Keratinocyte (primary cell): ENCODE results near the gene C4B. TPM values are rescaled to one million over a fixed set of nuclear protein-coding genes. Genes with fewer than 3 reads are reported as not detected.

ENCODE experiments used
- DNase-seq: peaks from one replicate; pipeline ENCODE4 v3.0.0-alpha.2; 2011; ENCODE audit warnings: low read depth, missing footprints, low spot score
- FAIRE-seq: peaks from 2 replicates; lab custom pipeline; 2011; peaks lifted over from hg19 to GRCh38; lab: Jason Lieb, UNC
- H2AFZ ChIP-seq: 2 replicates; pipeline ENCODE4 v1.6.0; 2012; ENCODE audit warnings: low read length, control low read depth, inconsistent platforms; ENCODE audit not compliant: control insufficient read depth
- H3K27ac ChIP-seq: 2 replicates; pipeline ENCODE4 v1.5.1; 2011; ENCODE audit warnings: low read length; ENCODE audit not compliant: control insufficient read depth, insufficient read depth
- H3K27me3 ChIP-seq: 3 replicates; pipeline ENCODE4 v1.6.0; 2011; ENCODE audit warnings: low read length; ENCODE audit not compliant: control insufficient read depth, insufficient read depth; ENCODE audit errors: extremely low read depth
- H3K36me3 ChIP-seq, 2 experiments: 2 replicates in 1 of 2; 3 replicates in 1 of 2; pipeline ENCODE4 v1.5.1; 2011; ENCODE audit warnings: low read length in 2 of 2, mild to moderate bottlenecking in 1 of 2; ENCODE audit not compliant: control insufficient read depth in 2 of 2, insufficient read depth in 2 of 2; ENCODE audit errors: extremely low read depth in 1 of 2
- H3K4me1 ChIP-seq: 3 replicates; pipeline ENCODE4 v1.5.1; 2011; ENCODE audit warnings: low read length; ENCODE audit not compliant: control insufficient read depth, insufficient read depth; ENCODE audit errors: extremely low read depth
- H3K4me2 ChIP-seq: 3 replicates; pipeline ENCODE4 v1.6.0; 2011; ENCODE audit warnings: low read depth, low read length; ENCODE audit not compliant: control insufficient read depth, insufficient read depth; ENCODE audit errors: extremely low read depth
- H3K4me3 ChIP-seq, 3 experiments: fragments of 200-600 bp in 1 of 3; sonication (generic) in 1 of 3; 2 replicates in 2 of 3; 3 replicates in 1 of 3; pipeline ENCODE4 v1.5.1; 2011 to 2016; ENCODE audit warnings: low read length in 3 of 3, mild to moderate bottlenecking in 3 of 3, control low read depth in 2 of 3, inconsistent platforms in 1 of 3, low read depth in 1 of 3, mixed read lengths in 1 of 3, mixed run types in 1 of 3, moderate library complexity in 1 of 3; ENCODE audit not compliant: control insufficient read depth in 2 of 3, insufficient read depth in 2 of 3; ENCODE audit errors: extremely low read depth in 1 of 3
- H3K79me2 ChIP-seq: 2 replicates; pipeline ENCODE4 v1.6.0; 2012; ENCODE audit warnings: low read length; ENCODE audit not compliant: control insufficient read depth, insufficient read depth
- H3K9ac ChIP-seq: 3 replicates; pipeline ENCODE4 v1.6.0; 2011; ENCODE audit warnings: low read length; ENCODE audit not compliant: control insufficient read depth, insufficient read depth; ENCODE audit errors: extremely low read depth
- H3K9me1 ChIP-seq: 3 replicates; pipeline ENCODE4 v1.6.0; 2011; ENCODE audit warnings: low read length; ENCODE audit not compliant: control insufficient read depth, insufficient read depth; ENCODE audit errors: extremely low read depth
- H3K9me3 ChIP-seq: 2 replicates; pipeline ENCODE4 v1.5.1; 2012; ENCODE audit warnings: low read depth, low read length; ENCODE audit not compliant: control insufficient read depth
- H4K20me1 ChIP-seq: 3 replicates; pipeline ENCODE4 v1.6.0; 2011; ENCODE audit warnings: low read length; ENCODE audit not compliant: control insufficient read depth, insufficient read depth; ENCODE audit errors: extremely low read depth
- EZH2 ChIP-seq: IDR thresholded peaks from one replicate; pipeline ENCODE4 v1.6.1; 2012; ENCODE audit warnings: inconsistent platforms, mild to moderate bottlenecking, low read length, moderate library complexity
- dilution Hi-C: fragments of 300-500 bp; cut with MboI; formaldehyde crosslinking; loops from one replicate; pipeline ENCODE4 v1.7.0; 2020; ENCODE audit warnings: low sequenced_read_pairs; ENCODE audit not compliant: extremely low pct_ligation_motif_present
- polyA plus RNA-seq, 5 experiments: library from polyadenylated mRNA; depleted of rRNA in 3 of 5; stranded (reverse) in 3 of 5; stranded (forward) in 1 of 5; unstranded in 1 of 5; fragments of >200 nt; gene quantifications; 1 replicate in 1 of 5; 2 replicates in 3 of 5; 3 replicates in 1 of 5; pipeline versions ENCODE4 v1.2.1 to v1.2.3, GENCODE V29; 2011 to 2012; ENCODE audit warnings: missing spikeins in 2 of 5, low read depth in 1 of 5, low replicate concordance in 1 of 5
- TF ChIP-seq, protein P1 (sequence below), 3 experiments: IDR thresholded peaks in 1 of 3; conservative IDR thresholded peaks in 1 of 3; optimal IDR thresholded peaks in 1 of 3; 2 replicates in 2 of 3; 3 replicates in 1 of 3; pipeline versions ENCODE3 to v1.5.1; 2011; ENCODE audit warnings: low read length in 3 of 3, mild to moderate bottlenecking in 3 of 3, moderate library complexity in 2 of 3, control low read depth in 1 of 3, inconsistent platforms in 1 of 3; ENCODE audit not compliant: insufficient read depth in 2 of 3; ENCODE audit errors: extremely low read depth in 1 of 3

C4B gene
- polyA plus RNA-seq, 1 donor (not counting 4 experiments of a cell fraction or from before 2014, with no cell fraction given): 1.8 TPM

DNA sequence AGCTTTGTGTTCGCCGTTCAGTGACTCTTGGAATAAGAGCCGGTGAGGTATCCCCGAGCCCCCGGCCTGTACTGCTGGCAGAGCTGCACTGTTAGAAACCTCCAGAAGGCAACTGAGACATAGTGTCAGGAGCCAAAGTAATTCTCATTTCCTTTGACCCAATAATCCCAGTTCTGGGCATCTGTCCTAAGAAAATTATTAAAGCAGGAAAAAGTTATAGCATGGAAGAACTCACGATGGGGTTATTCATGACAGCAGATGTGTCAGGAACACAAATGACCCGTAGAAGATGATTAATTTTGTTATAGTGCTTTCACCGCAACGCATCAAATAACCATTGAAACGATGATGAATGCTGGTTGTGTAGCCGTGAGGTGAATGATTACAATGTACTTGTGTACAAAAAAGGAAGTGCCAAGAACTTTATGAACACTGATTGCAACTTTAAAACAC lies 43.9 kb downstream of the C4B start:
- Histone ChIP-seq H3K79me2 (no peaks in the 10 kb centered on the region), H3K4me2 (no peak overlapping the region), H3K9ac (no peak overlapping the region), H3K9me3 (no peaks in the 10 kb centered on the region), H2AFZ (no peak overlapping the region), H3K27ac (no peak overlapping the region), H4K20me1 (no peaks in the 10 kb centered on the region), H3K9me1 (no peaks in the 10 kb centered on the region), H3K4me1 (no peaks in the 10 kb centered on the region), H3K27me3 (peaks cover 3% of the 10 kb centered on the region), H3K4me3 (no peak overlapping the region), H3K36me3 (no peaks in the 10 kb centered on the region)
- TF ChIP-seq, protein P1, sequence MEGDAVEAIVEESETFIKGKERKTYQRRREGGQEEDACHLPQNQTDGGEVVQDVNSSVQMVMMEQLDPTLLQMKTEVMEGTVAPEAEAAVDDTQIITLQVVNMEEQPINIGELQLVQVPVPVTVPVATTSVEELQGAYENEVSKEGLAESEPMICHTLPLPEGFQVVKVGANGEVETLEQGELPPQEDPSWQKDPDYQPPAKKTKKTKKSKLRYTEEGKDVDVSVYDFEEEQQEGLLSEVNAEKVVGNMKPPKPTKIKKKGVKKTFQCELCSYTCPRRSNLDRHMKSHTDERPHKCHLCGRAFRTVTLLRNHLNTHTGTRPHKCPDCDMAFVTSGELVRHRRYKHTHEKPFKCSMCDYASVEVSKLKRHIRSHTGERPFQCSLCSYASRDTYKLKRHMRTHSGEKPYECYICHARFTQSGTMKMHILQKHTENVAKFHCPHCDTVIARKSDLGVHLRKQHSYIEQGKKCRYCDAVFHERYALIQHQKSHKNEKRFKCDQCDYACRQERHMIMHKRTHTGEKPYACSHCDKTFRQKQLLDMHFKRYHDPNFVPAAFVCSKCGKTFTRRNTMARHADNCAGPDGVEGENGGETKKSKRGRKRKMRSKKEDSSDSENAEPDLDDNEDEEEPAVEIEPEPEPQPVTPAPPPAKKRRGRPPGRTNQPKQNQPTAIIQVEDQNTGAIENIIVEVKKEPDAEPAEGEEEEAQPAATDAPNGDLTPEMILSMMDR (optimal IDR thresholded peaks at IDR 0.05 in 1 of 3, IDR thresholded peaks at IDR 0.05 in 1 of 3, conservative IDR thresholded peaks at IDR 0.05 in 1 of 3; ENCODE audit: extremely low read depth in 1 of 3, insufficient read depth in 2 of 3, low read length in 3 of 3): no peak
- no peak for TF ChIP-seq EZH2
- FAIRE-seq (no peak), DNase-seq (no peak)
- dilution Hi-C loops: no loop called here

GRCh38 chr6:32060966-32061655 lies 46.5 kb downstream of the C4B start:
- Histone ChIP-seq H3K36me3 (no peaks in the 10 kb centered on the region), H3K4me3 (no peak overlapping the region), H3K79me2 (no peaks in the 10 kb centered on the region), H3K27me3 (peaks cover 3% of the 10 kb centered on the region), H3K4me2 (no peak overlapping the region), H4K20me1 (no peaks in the 10 kb centered on the region), H3K4me1 (no peaks in the 10 kb centered on the region), H3K9me3 (no peaks in the 10 kb centered on the region), H2AFZ (no peak overlapping the region), H3K9ac (no peak overlapping the region), H3K9me1 (no peaks in the 10 kb centered on the region), H3K27ac (no peak overlapping the region)
- TF ChIP-seq, protein P1 (optimal IDR thresholded peaks at IDR 0.05 in 1 of 3, IDR thresholded peaks at IDR 0.05 in 1 of 3, conservative IDR thresholded peaks at IDR 0.05 in 1 of 3; ENCODE audit: extremely low read depth in 1 of 3, insufficient read depth in 2 of 3, low read length in 3 of 3): no peak
- dilution Hi-C loops: no loop called here
- no peak for DNase-seq
- no peak for FAIRE-seq
